ENCODE data around the gene KIAA0513.
A peak's percentile ranks its signal among the peaks of the same experiment; 100 is the strongest.

Gene KIAA0513

DNA sequence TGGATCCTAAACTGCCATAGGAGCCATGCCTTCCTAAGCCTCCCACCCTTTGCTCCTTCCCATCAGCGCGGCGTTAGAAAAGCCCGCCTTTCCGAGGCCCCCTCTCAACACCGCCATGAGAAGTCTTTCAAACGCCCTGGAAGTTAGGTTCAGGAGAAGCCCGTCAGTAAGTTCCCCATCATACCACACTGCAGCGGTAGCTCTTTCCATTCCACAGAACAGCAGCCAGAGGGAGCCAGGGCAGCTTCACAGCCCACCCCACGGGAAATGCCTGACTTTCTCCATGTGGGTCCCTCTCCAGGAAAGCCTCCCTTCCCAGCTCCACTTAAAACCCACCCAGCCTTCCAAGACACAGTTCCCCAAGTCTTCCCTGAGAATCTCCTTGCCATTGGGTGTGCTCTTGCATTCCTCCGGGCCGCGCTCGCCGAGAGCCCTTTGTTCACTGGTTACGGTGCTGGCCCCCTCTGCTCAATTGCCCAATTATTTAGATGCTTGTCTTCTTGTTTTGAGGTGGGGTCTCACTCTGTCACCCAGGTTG, 28.7 kb downstream of the KIAA0513 start:
- H3K4me1 Mint-ChIP-seq = peaks cover 31% of the 10 kb centered on the region
- peak overlapping the region in 2 of 3 experiments; percentile 82 to 91 for H3K27ac Mint-ChIP-seq
- TF ChIP-seq, protein P1, sequence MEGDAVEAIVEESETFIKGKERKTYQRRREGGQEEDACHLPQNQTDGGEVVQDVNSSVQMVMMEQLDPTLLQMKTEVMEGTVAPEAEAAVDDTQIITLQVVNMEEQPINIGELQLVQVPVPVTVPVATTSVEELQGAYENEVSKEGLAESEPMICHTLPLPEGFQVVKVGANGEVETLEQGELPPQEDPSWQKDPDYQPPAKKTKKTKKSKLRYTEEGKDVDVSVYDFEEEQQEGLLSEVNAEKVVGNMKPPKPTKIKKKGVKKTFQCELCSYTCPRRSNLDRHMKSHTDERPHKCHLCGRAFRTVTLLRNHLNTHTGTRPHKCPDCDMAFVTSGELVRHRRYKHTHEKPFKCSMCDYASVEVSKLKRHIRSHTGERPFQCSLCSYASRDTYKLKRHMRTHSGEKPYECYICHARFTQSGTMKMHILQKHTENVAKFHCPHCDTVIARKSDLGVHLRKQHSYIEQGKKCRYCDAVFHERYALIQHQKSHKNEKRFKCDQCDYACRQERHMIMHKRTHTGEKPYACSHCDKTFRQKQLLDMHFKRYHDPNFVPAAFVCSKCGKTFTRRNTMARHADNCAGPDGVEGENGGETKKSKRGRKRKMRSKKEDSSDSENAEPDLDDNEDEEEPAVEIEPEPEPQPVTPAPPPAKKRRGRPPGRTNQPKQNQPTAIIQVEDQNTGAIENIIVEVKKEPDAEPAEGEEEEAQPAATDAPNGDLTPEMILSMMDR (IDR thresholded peaks at IDR 0.05; ENCODE audit: unreplicated experiment in 3 of 3) = peak; percentile 13 to 33 (median 18)
- H3K27me3 Mint-ChIP-seq (ENCODE audit: low read depth) = peaks cover 11% of the 10 kb centered on the region
- H3K4me3 Mint-ChIP-seq = peak overlapping the region in 1 of 3 experiments; percentile 17
- H3K9me3 Mint-ChIP-seq = no peaks in the 10 kb centered on the region
- H3K36me3 Mint-ChIP-seq (ENCODE audit: low read depth) = no peaks in the 10 kb centered on the region

DNA sequence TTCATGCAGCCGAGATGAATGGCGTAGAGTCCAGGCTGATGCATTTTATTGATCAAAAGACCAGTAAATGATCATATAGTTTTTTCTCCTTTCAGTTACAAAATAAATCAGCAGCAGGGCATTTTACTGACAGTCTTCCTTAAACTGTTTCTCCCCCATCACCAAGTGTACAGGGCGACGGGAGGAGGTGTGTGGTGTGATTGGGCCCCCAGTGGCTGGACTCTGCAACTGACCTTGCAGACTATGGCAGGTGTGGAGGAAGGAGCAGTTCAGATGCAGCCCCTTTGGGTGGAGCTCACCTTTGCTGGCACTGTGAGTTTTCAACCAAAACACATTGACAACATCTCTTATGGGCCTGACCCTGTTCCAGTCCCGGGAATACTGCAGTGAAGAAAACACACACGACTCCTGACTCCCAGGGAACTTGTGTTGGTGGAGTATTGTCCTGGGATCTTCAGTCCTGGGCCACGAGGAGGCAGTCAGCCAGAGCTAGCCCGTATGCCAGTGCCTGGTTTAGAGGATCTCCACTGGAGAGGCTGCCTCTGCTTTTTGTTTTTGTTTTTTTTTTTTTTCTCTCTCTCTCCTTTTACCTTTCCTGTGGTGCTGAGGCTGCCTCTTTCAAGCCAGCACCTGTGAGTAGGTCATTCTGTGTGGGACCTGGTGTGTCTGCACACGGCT, 29.8 kb downstream of the KIAA0513 start:
- H3K4me3 Mint-ChIP-seq = no peak overlapping the region
- no peaks in the 10 kb centered on the region for H3K9me3 Mint-ChIP-seq
- H3K27me3 Mint-ChIP-seq (ENCODE audit: low read depth) = peaks cover 11% of the 10 kb centered on the region
- TF ChIP-seq, protein P1 (IDR thresholded peaks at IDR 0.05; ENCODE audit: unreplicated experiment in 3 of 3) = peak in 1 of 3 experiments; percentile 12
- peak overlapping the region in 1 of 3 experiments; percentile 91 for H3K27ac Mint-ChIP-seq
- no peaks in the 10 kb centered on the region for H3K36me3 Mint-ChIP-seq (ENCODE audit: low read depth)
- H3K4me1 Mint-ChIP-seq = peaks cover 26% of the 10 kb centered on the region

DNA sequence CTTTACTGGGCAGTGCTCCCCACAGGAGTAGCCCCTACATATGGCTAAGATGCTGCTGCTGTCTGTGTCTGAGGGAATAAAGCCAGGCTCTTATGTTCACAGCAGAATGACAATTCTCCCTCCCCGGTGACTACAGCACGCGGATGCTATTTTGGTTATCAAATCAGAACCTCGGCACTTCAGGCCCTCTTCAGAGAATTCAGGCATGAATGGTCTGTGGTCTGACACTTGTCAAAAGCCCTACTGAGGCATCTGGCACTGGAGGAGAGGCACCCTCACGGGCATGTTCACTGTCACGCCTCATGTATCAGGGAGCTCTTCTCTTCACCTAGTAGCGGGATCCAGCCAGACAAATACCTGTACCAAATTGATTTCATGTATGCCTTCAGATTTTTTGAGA, 30.4 kb downstream of the KIAA0513 start:
- Mint-ChIP-seq H3K4me1 (peaks cover 26% of the 10 kb centered on the region), H3K36me3 (ENCODE audit: low read depth) (no peaks in the 10 kb centered on the region), H3K4me3 (no peak overlapping the region), H3K27me3 (ENCODE audit: low read depth) (peaks cover 11% of the 10 kb centered on the region), H3K27ac (no peak overlapping the region), H3K9me3 (no peaks in the 10 kb centered on the region)
- TF ChIP-seq, protein P1 (IDR thresholded peaks at IDR 0.05; ENCODE audit: unreplicated experiment in 3 of 3) = no peak

DNA sequence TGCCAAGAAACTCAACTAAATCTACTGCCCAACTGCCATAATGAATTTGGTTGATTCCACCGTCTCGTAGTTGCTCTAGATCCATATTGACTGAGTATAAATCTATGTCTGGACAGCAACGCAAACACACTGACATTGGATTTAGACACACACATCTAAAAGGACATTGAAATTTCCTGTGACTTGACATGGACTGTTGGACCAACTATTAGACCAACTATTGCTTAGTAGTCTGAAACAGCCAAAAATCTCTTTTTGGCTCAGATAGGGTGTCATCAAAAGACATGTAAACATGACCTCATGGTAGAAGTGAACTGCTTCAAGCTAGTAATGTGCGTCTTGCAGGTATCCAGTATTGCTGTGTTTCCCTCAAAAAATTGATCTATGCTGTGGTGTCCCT, 31.3 kb downstream of the KIAA0513 start:
- TF ChIP-seq, protein P1 (IDR thresholded peaks at IDR 0.05; ENCODE audit: unreplicated experiment in 3 of 3) = no peak
- H3K4me1 Mint-ChIP-seq = peaks cover 26% of the 10 kb centered on the region

DNA sequence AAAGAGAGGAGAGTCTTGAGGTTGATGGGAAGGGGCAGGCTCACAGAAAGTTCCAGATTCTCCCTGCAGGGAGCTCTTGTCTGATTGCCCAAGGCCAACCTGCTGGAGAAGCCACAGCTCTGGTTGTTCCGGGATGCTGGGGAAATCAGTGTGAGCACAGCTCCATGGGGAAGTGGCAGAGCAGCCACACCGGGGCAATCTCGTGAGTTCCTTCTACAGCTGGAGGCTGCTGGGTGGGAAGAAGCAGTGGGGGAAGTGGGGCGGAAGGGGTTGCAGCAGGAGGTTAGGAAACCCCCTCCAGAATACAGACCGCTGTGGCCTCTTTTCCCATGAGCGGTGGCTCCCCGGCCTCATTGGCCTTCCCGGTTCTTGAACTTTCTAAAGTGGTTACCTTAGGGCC, 34.0 kb downstream of the KIAA0513 start:
- TF ChIP-seq, protein P1 (IDR thresholded peaks at IDR 0.05; ENCODE audit: unreplicated experiment in 3 of 3) = no peak

More for the DNA sequence above, 31.3 kb downstream of the KIAA0513 start:
- H3K27ac Mint-ChIP-seq = no peak overlapping the region
- peaks cover 11% of the 10 kb centered on the region for H3K27me3 Mint-ChIP-seq (ENCODE audit: low read depth)
- no peak overlapping the region for H3K4me3 Mint-ChIP-seq
- H3K36me3 Mint-ChIP-seq (ENCODE audit: low read depth) = no peaks in the 10 kb centered on the region
- H3K9me3 Mint-ChIP-seq = no peaks in the 10 kb centered on the region

DNA sequence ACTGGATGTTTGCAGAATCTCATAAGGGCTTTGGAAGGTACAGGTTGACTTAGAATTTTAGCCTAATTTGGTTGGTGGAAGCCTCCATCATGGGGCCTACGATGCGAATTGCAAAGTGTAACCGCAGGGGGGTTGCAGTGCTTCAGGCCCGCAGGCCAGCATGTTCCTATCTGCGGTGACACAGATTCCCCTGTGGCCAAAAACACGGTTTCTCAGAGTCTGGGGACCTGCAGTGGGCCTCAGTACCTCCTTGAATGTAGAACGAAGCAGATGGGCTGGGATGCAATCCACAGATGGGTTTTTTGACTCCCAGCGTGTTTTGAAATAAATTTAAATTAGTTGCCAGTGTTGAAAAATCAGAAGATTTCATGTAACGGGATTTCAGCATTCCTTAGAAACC, 34.7 kb downstream of the KIAA0513 start:
- Mint-ChIP-seq H3K4me3 (no peak overlapping the region), H3K4me1 (peaks cover 9% of the 10 kb centered on the region), H3K27ac (no peak overlapping the region), H3K36me3 (ENCODE audit: low read depth) (no peaks in the 10 kb centered on the region), H3K9me3 (no peaks in the 10 kb centered on the region), H3K27me3 (ENCODE audit: low read depth) (peaks cover 5% of the 10 kb centered on the region)
- TF ChIP-seq, protein P1 (IDR thresholded peaks at IDR 0.05; ENCODE audit: unreplicated experiment in 3 of 3) = no peak

More for the DNA sequence above, 34.0 kb downstream of the KIAA0513 start:
- Mint-ChIP-seq H3K27me3 (ENCODE audit: low read depth) (peaks cover 11% of the 10 kb centered on the region), H3K27ac (no peak overlapping the region), H3K9me3 (no peaks in the 10 kb centered on the region), H3K36me3 (ENCODE audit: low read depth) (no peaks in the 10 kb centered on the region), H3K4me3 (no peak overlapping the region), H3K4me1 (peaks cover 15% of the 10 kb centered on the region)
